B cell (primary cell): ENCODE results near the gene NEK11. TPM values are rescaled to one million over a fixed set of nuclear protein-coding genes. Genes with fewer than 3 reads are reported as not detected.

ENCODE experiments used
- ATAC-seq: fragments of 200-7000 bp; cut with Tn5 transposase; one replicate; pipeline ENCODE4 v1.10.0; 2021; ENCODE audit warnings: low read depth, mild to moderate bottlenecking, moderate number of reproducible peaks, moderate library complexity
- CTCF ChIA-PET: fragments of 350-600 bp; sonication (Branson Sonifier 250); formaldehyde crosslinking; loops from one replicate; lab custom pipeline; 2021; ENCODE audit warnings: antibody characterized with exemption, inconsistent platforms; lab: Charles Lee
- POLR2A ChIA-PET: fragments of 350-600 bp; sonication (Branson Sonifier 250); formaldehyde crosslinking; loops from one replicate; lab custom pipeline; 2021; ENCODE audit warnings: antibody characterized with exemption; lab: Charles Lee
- DNase-seq: peaks from one replicate; pipeline ENCODE4 v3.0.0; 2013
- H2AFZ ChIP-seq: 2 replicates; pipeline ENCODE4 v1.6.1; 2012; ENCODE audit warnings: mild to moderate bottlenecking, low read depth, low read length; ENCODE audit not compliant: insufficient read depth, poor library complexity, severe bottlenecking
- H3K27ac ChIP-seq, 2 donors: 1 replicate in 1 of 2; 2 replicates in 1 of 2; pipeline ENCODE4 v1.5.1; 2012 to 2013; ENCODE audit warnings: low read length in 2 of 2, mild to moderate bottlenecking in 2 of 2, moderate library complexity in 1 of 2
- H3K27me3 ChIP-seq, 4 experiments: fragments of 200-600 bp in 1 of 4; sonication (generic) in 1 of 4; replicated peaks in 1 of 4; 1 replicate in 2 of 4; 2 replicates in 2 of 4; pipeline versions ENCODE4 v1.6.1 to v1.7.0; 2013 to 2016; ENCODE audit warnings: low read length in 3 of 4, mild to moderate bottlenecking in 2 of 4, mixed read lengths in 1 of 4, moderate library complexity in 1 of 4; ENCODE audit not compliant: insufficient read depth in 4 of 4, control insufficient read depth in 3 of 4; ENCODE audit errors: control extremely low read depth in 1 of 4
- H3K36me3 ChIP-seq, 2 experiments: replicated peaks in 1 of 2; 1 replicate in 1 of 2; 2 replicates in 1 of 2; pipeline versions ENCODE4 v1.6.1 to v1.7.1; 2013; ENCODE audit warnings: low read length in 1 of 2; ENCODE audit not compliant: insufficient read depth in 2 of 2, control insufficient read depth in 1 of 2; ENCODE audit errors: control extremely low read depth in 1 of 2, extremely low read depth in 1 of 2
- H3K4me1 ChIP-seq, 2 donors: fragments of 200-600 bp in 1 of 2; sonication (generic) in 1 of 2; 1 replicate in 1 of 2; 2 replicates in 1 of 2; pipeline versions ENCODE4 v1.5.1 to v1.6.1; 2013 to 2017; ENCODE audit warnings: low read length in 2 of 2; ENCODE audit not compliant: control insufficient read depth in 2 of 2, insufficient read depth in 2 of 2
- H3K4me2 ChIP-seq: replicated peaks from 2 replicates; pipeline ENCODE3; 2012; ENCODE audit warnings: mild to moderate bottlenecking, low read depth, low read length; ENCODE audit not compliant: poor library complexity, severe bottlenecking
- H3K4me3 ChIP-seq, 5 experiments: fragments of 200-600 bp in 1 of 5; sonication (generic) in 1 of 5; 1 replicate in 3 of 5; 2 replicates in 2 of 5; pipeline versions ENCODE4 v1.5.1 to v1.7.0; 2011 to 2016; ENCODE audit warnings: low read length in 4 of 5, mild to moderate bottlenecking in 4 of 5, low read depth in 2 of 5, control low read depth in 1 of 5, moderate library complexity in 1 of 5; ENCODE audit not compliant: insufficient read depth in 1 of 5; ENCODE audit errors: control extremely low read depth in 1 of 5, extremely low read depth in 1 of 5
- H3K79me2 ChIP-seq: fragments of 200-600 bp; sonication (generic); one replicate; pipeline ENCODE4 v1.6.0; 2016; ENCODE audit warnings: low read length; ENCODE audit not compliant: control insufficient read depth, insufficient read depth
- H3K9ac ChIP-seq: fragments of 200-600 bp; sonication (generic); 2 replicates; pipeline ENCODE4 v1.6.1; 2017; ENCODE audit warnings: mild to moderate bottlenecking, low read length, moderate library complexity
- H3K9me3 ChIP-seq, 3 donors: one replicate each; pipeline versions ENCODE4 v1.6.1 to v1.7.1; 2013; ENCODE audit warnings: low read length in 2 of 3; ENCODE audit not compliant: control insufficient read depth in 2 of 3, insufficient read depth in 1 of 3; ENCODE audit errors: control extremely low read depth in 1 of 3
- H4K20me1 ChIP-seq: 2 replicates; pipeline ENCODE4 v1.6.0; 2012; ENCODE audit warnings: mild to moderate bottlenecking, low read length; ENCODE audit not compliant: insufficient read depth, control insufficient read depth, poor library complexity, severe bottlenecking
- H3K27ac Mint-ChIP-seq: one replicate; pipeline ENCODE4 v1.8.0; 2021; ENCODE audit warnings: mixed read lengths
- H3K27me3 Mint-ChIP-seq: one replicate; pipeline ENCODE4 v1.8.0; 2021; ENCODE audit warnings: mixed read lengths
- H3K4me1 Mint-ChIP-seq: one replicate; pipeline ENCODE4 v1.8.0; 2021; ENCODE audit warnings: mixed read lengths
- H3K4me3 Mint-ChIP-seq: one replicate; pipeline ENCODE4 v1.8.0; 2021; ENCODE audit warnings: mixed read lengths
- H3K9me3 Mint-ChIP-seq: one replicate; pipeline ENCODE4 v1.8.0; 2022; ENCODE audit warnings: mixed read lengths; ENCODE audit not compliant: insufficient read depth
- EZH2 ChIP-seq: IDR thresholded peaks from 2 replicates; pipeline ENCODE4 v1.6.1; 2012; ENCODE audit warnings: borderline replicate concordance, low read depth, mild to moderate bottlenecking, moderate library complexity, low read length; ENCODE audit not compliant: insufficient read depth, poor library complexity, severe bottlenecking
- WGBS: methylation state at CpG from one replicate; pipeline ENCODE4 v1.1.5; 2013; ENCODE audit warnings: missing lambda C conversion rate; ENCODE audit not compliant: insufficient coverage; 5-methylcytosine and 5-hydroxymethylcytosine counted together
- intact Hi-C: fragments of 100-400 bp; cut with micrococcal nuclease; formaldehyde crosslinking; loops from one replicate; pipeline ENCODE4 v1.10.0; 2022
- polyA plus RNA-seq: library from polyadenylated mRNA; depleted of rRNA; stranded (reverse); fragments of >200 nt; gene quantifications from 2 replicates; pipeline ENCODE4 v1.2.3, GENCODE V29; 2012
- total RNA-seq, 2 donors: library from RNA; stranded (reverse); fragments of 120-200 nt in 1 of 2; gene quantifications; 1 replicate in 1 of 2; 2 replicates in 1 of 2; pipeline versions ENCODE4 v1.2.3 to v1.2.4, GENCODE V29; 2013 to 2022
- TF ChIP-seq, protein P1 (sequence below): fragments of 200-600 bp; IDR thresholded peaks from one replicate; pipeline ENCODE4 v1.8.0; 2022; ENCODE audit warnings: antibody characterized with exemption, mild to moderate bottlenecking

NEK11 gene
- total and polyA plus RNA-seq, 2 donors (not counting 1 experiment from before 2014, with no cell fraction given): 1.00 to 7.7 TPM

DNA sequence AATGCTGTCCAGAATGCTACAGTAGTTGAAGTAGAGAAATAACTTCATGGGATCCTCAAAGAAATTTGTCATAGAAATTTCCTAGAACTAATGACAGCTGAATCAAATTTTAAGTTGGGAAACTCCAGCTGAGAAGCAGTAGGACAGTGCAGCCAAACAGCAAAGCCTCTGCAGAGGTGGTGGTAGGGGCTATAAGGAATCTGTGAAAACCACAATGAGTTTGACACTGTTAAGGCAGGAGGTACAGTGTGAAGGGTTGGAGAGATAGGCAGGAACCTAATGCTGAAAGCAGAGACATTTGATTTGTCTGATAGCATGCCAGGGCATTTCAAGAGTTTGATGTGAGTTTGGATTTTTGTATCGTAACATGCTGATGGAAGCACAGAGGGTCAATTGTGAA lies 22.1 kb upstream of the NEK11 start:
- DNase-seq (no peak), ATAC-seq (no peak)
- Mint-ChIP-seq H3K27me3 (no peaks in the 10 kb centered on the region), H3K9me3 (no peaks in the 10 kb centered on the region), H3K4me1 (no peaks in the 10 kb centered on the region), H3K4me3 (no peak overlapping the region), H3K27ac (no peak overlapping the region)
- intact Hi-C loops: no loop called here
- no peaks in the 10 kb centered on the region for H3K4me1 ChIP-seq
- H3K9me3 ChIP-seq: no peaks in the 10 kb centered on the region
- no peaks in the 10 kb centered on the region for H3K79me2 ChIP-seq
- H3K9ac ChIP-seq: no peak overlapping the region
- WGBS: 100% methylated on average over 1 of the region's 1 CpG
- ChIA-PET CTCF (no interaction called here), POLR2A (no interaction called here)
- peaks cover 8 to 14% of the 10 kb centered on the region in 2 experiments for H3K36me3 ChIP-seq
- no peaks in the 10 kb centered on the region for H4K20me1 ChIP-seq
- no peak overlapping the region for H3K4me3 ChIP-seq
- no peak overlapping the region for H3K4me2 ChIP-seq
- TF ChIP-seq, protein P1, sequence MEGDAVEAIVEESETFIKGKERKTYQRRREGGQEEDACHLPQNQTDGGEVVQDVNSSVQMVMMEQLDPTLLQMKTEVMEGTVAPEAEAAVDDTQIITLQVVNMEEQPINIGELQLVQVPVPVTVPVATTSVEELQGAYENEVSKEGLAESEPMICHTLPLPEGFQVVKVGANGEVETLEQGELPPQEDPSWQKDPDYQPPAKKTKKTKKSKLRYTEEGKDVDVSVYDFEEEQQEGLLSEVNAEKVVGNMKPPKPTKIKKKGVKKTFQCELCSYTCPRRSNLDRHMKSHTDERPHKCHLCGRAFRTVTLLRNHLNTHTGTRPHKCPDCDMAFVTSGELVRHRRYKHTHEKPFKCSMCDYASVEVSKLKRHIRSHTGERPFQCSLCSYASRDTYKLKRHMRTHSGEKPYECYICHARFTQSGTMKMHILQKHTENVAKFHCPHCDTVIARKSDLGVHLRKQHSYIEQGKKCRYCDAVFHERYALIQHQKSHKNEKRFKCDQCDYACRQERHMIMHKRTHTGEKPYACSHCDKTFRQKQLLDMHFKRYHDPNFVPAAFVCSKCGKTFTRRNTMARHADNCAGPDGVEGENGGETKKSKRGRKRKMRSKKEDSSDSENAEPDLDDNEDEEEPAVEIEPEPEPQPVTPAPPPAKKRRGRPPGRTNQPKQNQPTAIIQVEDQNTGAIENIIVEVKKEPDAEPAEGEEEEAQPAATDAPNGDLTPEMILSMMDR: no peak
- TF ChIP-seq EZH2: no peak
- H3K27ac ChIP-seq: no peak overlapping the region
- H3K27me3 ChIP-seq: no peaks in the 10 kb centered on the region
- no peak overlapping the region for H2AFZ ChIP-seq

DNA sequence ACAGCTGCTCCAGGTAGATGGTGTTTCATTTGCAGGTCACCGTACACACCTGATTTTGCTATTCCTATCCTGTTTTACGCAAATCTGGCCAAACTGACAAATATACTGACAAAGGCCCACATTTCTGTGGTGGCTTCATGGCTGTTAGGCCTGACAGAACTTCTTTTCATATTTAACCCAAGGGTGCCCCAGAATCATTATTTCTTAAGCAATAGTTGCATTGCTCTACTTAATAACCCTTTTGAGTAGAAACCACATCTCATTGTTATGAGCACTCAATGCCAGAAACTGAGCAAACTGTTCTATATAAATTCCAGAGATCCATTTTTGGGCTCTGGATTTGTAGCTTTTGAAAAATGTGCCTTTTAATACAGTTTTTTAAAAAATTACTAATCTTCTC lies 19.4 kb upstream of the NEK11 start:
- Histone ChIP-seq H4K20me1 (no peaks in the 10 kb centered on the region), H3K4me2 (no peak overlapping the region), H3K27me3 (no peaks in the 10 kb centered on the region), H3K4me3 (no peak overlapping the region), H3K36me3 (peaks cover 6 to 20% of the 10 kb centered on the region in 2 experiments), H3K4me1 (no peaks in the 10 kb centered on the region), H3K9me3 (no peaks in the 10 kb centered on the region), H2AFZ (no peak overlapping the region), H3K79me2 (no peaks in the 10 kb centered on the region), H3K27ac (no peak overlapping the region), H3K9ac (no peak overlapping the region)
- no peak for DNase-seq
- no peaks in the 10 kb centered on the region for H3K27me3 Mint-ChIP-seq
- no peak overlapping the region for H3K4me3 Mint-ChIP-seq
- intact Hi-C loops: no loop called here
- WGBS: 88% methylated on average over 1 of the region's 2 CpGs
- H3K27ac Mint-ChIP-seq: no peak overlapping the region
- ChIA-PET CTCF (no interaction called here), POLR2A (no interaction called here)
- H3K9me3 Mint-ChIP-seq: no peaks in the 10 kb centered on the region
- no peak for ATAC-seq
- H3K4me1 Mint-ChIP-seq: no peaks in the 10 kb centered on the region
- TF ChIP-seq EZH2: no peak
- TF ChIP-seq, protein P1: no peak
